ENCODE measurements around the gene SERPINA7. TPM values are rescaled to one million over a fixed set of nuclear protein-coding genes. Genes with fewer than 3 reads are reported as not detected.
A peak's percentile ranks its signal among the peaks of the same experiment; 100 is the strongest.

SERPINA7 gene
- total RNA-seq, 1 donor from 2014 or later, result not detected

DNA sequence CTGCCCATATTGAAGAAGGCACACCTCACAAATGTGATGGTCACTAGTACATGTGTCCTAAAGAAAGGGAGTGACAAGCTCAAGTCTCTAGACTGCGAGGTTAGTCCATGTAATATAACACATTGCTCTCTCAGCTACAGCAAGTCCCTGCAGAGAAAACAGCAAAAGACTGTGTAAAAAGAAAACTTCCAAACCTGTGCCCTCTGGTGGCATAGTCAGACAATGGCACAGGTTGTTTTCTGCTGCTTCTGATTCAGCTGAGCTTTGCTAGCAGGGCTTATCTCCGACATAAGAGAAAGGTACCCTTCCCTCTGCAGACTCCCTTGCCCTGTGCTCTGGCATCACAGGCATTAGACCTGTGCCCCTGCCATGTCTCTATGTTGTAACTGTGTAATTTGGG is 1.4 kb upstream of the SERPINA7 start:
- no peaks in the 10 kb centered on the region for H3K27me3 Mint-ChIP-seq
- H3K27ac Mint-ChIP-seq, result no peak overlapping the region
- H3K9me3 Mint-ChIP-seq (ENCODE audit: low read depth), result peaks cover 20% of the 10 kb centered on the region
- TF ChIP-seq, protein P1, sequence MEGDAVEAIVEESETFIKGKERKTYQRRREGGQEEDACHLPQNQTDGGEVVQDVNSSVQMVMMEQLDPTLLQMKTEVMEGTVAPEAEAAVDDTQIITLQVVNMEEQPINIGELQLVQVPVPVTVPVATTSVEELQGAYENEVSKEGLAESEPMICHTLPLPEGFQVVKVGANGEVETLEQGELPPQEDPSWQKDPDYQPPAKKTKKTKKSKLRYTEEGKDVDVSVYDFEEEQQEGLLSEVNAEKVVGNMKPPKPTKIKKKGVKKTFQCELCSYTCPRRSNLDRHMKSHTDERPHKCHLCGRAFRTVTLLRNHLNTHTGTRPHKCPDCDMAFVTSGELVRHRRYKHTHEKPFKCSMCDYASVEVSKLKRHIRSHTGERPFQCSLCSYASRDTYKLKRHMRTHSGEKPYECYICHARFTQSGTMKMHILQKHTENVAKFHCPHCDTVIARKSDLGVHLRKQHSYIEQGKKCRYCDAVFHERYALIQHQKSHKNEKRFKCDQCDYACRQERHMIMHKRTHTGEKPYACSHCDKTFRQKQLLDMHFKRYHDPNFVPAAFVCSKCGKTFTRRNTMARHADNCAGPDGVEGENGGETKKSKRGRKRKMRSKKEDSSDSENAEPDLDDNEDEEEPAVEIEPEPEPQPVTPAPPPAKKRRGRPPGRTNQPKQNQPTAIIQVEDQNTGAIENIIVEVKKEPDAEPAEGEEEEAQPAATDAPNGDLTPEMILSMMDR (IDR thresholded peaks at IDR 0.05; ENCODE audit: unreplicated experiment), result peak; percentile 40
- no peaks in the 10 kb centered on the region for H3K4me1 Mint-ChIP-seq (ENCODE audit: low read depth)
- no peak overlapping the region for H3K4me3 Mint-ChIP-seq (ENCODE audit: low read depth)
- H3K36me3 Mint-ChIP-seq (ENCODE audit: insufficient read depth), result no peaks in the 10 kb centered on the region
- no peak for DNase-seq (ENCODE audit: low spot score, unreplicated experiment)

DNA sequence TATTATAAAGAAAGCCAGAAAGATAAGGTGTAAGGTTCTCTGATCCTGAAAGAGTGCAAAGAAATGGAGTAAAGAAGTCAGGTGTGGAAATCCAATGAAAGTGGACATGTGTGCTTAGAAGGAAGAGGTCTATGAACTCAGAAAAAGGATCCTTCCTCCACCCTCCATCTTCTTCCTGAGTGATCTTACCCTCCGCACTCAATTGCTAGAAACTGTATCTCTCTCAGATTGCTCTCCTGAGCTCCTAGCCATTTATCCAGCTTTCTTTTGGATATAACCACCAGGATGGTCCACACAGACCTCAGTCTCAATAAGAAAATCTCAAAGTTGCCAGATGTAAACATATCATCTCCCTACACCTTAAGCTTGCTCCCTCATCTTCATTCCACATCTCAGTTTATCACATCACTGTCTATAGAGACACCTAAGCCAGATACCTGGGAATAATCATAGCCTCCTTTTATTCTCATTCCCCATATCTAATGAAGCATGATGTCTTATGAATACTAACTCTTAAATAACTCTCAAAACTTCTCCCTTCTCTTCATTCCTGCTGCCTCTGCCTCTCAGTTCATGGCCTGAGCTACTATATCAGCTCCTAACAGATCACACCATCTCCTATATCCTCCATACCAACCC is 573 bp downstream of the SERPINA7 start:
- H3K27ac Mint-ChIP-seq, result no peak overlapping the region
- no peak overlapping the region for H3K4me3 Mint-ChIP-seq (ENCODE audit: low read depth)

DNA sequence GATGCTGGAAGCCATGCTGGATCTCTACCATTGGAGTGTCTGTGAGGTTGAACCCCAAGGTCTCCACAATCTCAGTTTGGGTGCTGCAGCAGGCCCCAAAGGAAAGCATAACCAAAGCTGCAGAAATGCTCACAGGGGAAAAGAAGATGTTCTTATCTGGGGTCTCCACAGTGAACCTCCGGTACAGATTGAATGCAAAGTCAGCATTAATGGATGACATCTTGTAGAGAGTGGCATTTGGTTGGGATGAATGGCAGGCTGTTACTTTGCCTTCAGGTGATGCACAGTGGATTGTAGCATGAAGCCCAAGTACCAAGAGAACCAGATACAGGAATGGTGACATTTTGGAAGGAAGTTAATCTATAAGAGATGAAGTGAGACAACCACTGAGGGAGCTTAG is 1.8 kb downstream of the SERPINA7 start:
- H3K4me1 Mint-ChIP-seq (ENCODE audit: low read depth), result no peaks in the 10 kb centered on the region
- no peak for DNase-seq (ENCODE audit: low spot score, unreplicated experiment)
- no peak overlapping the region for H3K27ac Mint-ChIP-seq
- TF ChIP-seq, protein P1 (IDR thresholded peaks at IDR 0.05; ENCODE audit: unreplicated experiment), result no peak
- no peaks in the 10 kb centered on the region for H3K27me3 Mint-ChIP-seq
- H3K4me3 Mint-ChIP-seq (ENCODE audit: low read depth), result no peak overlapping the region
- no peaks in the 10 kb centered on the region for H3K36me3 Mint-ChIP-seq (ENCODE audit: insufficient read depth)
- H3K9me3 Mint-ChIP-seq (ENCODE audit: low read depth), result peaks cover 37% of the 10 kb centered on the region

More for the DNA sequence above, 573 bp downstream of the SERPINA7 start:
- Mint-ChIP-seq H3K27me3 (no peaks in the 10 kb centered on the region), H3K4me1 (ENCODE audit: low read depth) (no peaks in the 10 kb centered on the region), H3K36me3 (ENCODE audit: insufficient read depth) (no peaks in the 10 kb centered on the region), H3K9me3 (ENCODE audit: low read depth) (peaks cover 28% of the 10 kb centered on the region)
- TF ChIP-seq, protein P1 (IDR thresholded peaks at IDR 0.05; ENCODE audit: unreplicated experiment), result no peak
- no peak for DNase-seq (ENCODE audit: low spot score, unreplicated experiment)

DNA sequence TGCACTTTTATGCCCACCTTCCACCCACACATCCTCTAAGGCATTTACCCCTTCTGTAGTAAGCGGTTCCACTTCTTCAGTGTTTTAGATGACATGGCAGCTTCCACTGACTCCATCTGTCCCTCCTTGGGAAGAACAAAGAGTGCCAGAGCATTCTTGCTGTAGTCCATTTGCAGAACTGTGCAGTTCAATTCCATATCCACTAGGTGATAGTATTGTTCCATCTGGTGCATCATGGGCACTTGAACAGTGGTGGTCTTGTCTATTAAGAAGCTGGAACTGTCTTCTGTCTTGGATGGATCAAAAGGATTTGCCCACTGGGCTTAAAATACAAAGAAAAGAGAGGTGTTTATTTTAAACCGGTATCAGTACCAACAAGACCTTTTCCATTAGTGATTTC is 3.5 kb downstream of the SERPINA7 start:
- no peak for DNase-seq (ENCODE audit: low spot score, unreplicated experiment)
- Mint-ChIP-seq H3K27ac (no peak overlapping the region), H3K9me3 (ENCODE audit: low read depth) (peaks cover 43% of the 10 kb centered on the region), H3K4me1 (ENCODE audit: low read depth) (no peaks in the 10 kb centered on the region), H3K4me3 (ENCODE audit: low read depth) (no peak overlapping the region), H3K36me3 (ENCODE audit: insufficient read depth) (no peaks in the 10 kb centered on the region), H3K27me3 (no peaks in the 10 kb centered on the region)
- TF ChIP-seq, protein P1 (IDR thresholded peaks at IDR 0.05; ENCODE audit: unreplicated experiment), result no peak

DNA sequence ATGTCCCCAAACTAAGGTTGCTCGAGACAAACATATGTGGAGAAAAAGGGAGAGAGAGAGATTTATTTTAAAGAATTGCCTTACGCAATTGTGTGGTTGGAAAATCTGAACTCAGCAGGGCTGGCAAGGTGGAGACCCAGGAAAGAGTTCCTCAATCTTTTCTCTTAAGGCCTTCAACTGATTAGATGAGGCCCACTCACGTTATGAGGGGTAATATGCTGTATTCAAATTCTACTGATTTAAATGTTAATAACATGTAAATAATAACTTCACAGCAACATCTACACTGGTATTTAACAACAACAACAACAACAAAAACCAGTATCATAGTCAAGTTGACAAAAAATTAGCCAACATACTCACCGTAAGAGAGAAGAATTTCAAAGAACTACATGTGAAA is 14.6 kb downstream of the SERPINA7 start:
- Mint-ChIP-seq H3K27me3 (no peaks in the 10 kb centered on the region), H3K4me3 (ENCODE audit: low read depth) (no peak overlapping the region), H3K27ac (no peak overlapping the region), H3K36me3 (ENCODE audit: insufficient read depth) (no peaks in the 10 kb centered on the region), H3K4me1 (ENCODE audit: low read depth) (no peaks in the 10 kb centered on the region), H3K9me3 (ENCODE audit: low read depth) (peaks cover 35% of the 10 kb centered on the region)
- TF ChIP-seq, protein P1 (IDR thresholded peaks at IDR 0.05; ENCODE audit: unreplicated experiment), result no peak
- no peak for DNase-seq (ENCODE audit: low spot score, unreplicated experiment)

Data from progenitor cell of endocrine pancreas (in vitro differentiated cells).